ENCODE measurements around the gene APBB2.
"Not testable (repeated sequence)": the region's sequence is repeated elsewhere in the genome, so short reads cannot be mapped to it uniquely, and the experiment has no call there.

The APBB2 gene

GRCh38 chr4:41058426-41058825 is 155.9 kb downstream of the APBB2 start:
- TF ChIP-seq CTCF (conservative IDR thresholded peaks at IDR 0.05), result no peak
- no peak overlapping the region for H3K27ac ChIP-seq

DNA sequence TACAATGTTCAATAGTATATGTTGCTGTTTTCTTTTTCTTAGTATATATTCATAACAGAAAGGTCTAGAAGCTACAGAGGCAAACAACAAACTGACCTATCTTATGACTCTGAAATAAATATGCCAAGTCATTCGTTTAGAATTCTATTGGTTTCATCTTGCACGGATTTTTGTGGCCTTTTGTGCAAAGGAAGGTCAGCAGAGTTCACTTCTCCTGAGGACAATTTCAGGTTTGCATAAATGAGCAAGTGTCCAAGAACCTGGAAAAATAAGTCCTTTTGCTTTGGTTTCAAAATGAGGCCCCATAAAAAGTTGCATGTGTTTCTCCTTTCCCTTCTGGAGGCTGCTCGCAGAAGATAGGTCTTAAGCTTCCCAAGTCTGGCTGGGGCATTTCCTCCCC is 156.9 kb downstream of the APBB2 start:
- TF ChIP-seq CTCF (conservative IDR thresholded peaks at IDR 0.05), result no peak
- H3K27ac ChIP-seq, result no peak overlapping the region

GRCh38 chr4:41052287-41052686 is 162.1 kb downstream of the APBB2 start:
- no peak for TF ChIP-seq CTCF (conservative IDR thresholded peaks at IDR 0.05)
- no peak overlapping the region for H3K27ac ChIP-seq

DNA sequence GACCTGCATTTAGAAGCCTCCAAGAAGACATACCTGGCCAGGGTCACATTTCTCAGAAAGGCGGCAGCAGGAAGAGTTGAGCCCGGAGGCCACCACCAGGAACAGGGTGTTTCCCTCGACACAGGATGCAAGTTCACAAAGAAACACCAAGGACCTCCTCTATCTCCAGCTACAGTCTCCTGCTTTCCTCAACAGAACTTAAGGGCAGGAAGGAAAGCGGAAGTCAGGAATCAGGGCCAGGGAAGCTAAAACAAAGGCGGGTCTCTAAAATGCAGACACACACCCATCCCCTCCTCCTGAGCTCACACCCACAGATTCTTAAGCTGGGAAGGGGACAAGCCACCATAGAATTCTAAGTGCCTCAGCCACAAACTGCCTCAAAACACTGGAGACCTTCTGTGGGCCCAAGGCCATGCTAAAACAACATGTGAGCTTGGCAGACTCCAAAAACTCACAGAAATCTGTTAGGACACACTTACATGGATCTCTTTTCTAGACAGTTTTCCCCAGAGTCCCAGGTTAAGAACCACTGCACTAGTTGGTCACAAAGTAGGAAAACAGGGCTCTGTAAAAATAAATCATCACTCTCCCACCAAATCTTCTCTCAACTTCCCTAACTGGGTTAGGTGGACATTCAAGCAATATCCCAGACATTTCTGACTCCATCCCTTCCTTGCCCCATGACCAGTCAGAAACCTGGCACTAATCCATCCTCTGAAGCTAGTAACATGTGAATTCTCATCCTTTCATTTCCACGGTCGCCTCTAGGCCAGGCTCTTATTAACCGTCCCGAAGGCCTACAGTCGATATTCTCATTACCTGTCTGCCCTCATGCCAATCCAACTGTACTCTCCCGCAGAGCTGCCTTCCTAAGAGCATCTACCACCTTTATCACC is 163.2 kb downstream of the APBB2 start:
- no peak for TF ChIP-seq CTCF (conservative IDR thresholded peaks at IDR 0.05)

DNA sequence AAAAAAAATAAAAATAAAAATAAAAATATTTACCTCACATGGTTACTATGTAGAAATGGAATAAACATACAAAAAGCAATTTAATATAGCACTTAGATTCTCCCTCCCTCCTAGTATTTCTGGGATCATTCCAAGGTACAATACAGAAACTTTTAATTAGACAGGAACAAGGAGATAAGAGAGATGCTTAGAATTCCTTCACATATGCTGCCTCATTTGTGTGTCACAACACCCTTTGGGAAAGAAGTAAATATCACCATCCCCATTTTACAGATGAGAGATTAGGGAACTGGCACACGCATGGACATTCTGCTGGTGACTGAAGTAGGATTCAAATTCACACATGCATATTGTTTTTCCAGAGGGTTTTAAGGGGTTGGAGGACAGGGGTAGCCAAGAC is 164.2 kb downstream of the APBB2 start:
- H3K27ac ChIP-seq, result no peak overlapping the region
- TF ChIP-seq CTCF (conservative IDR thresholded peaks at IDR 0.05), result no peak

More for the DNA sequence above, 163.2 kb downstream of the APBB2 start:
- no peak overlapping the region for H3K27ac ChIP-seq

GRCh38 chr4:41049176-41049575 is 165.2 kb downstream of the APBB2 start:
- not testable (repeated sequence) for H3K27ac ChIP-seq

- TF ChIP-seq CTCF (conservative IDR thresholded peaks at IDR 0.05), result no peak
Measured at GRCh38 chr4:41044791-41045190, 169.6 kb downstream of the APBB2 start.

DNA sequence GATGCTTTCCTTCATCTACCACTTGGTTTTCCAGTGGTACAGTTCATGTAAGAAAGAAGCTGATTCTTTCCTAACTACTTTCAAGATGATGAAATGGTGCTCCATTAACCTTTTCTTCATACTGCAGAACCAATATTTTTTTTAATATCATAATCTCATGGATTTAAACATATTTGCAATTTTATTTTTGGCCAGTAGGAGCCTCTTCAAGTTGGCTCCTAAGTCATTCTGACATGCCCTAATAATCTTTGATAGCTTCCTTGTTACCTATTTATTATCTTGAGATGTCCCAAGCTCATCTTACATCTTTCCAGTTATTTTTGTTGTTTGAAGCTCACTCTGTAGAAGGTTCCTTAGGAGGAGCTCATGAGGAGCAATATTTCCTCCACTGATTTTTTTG is 170.2 kb downstream of the APBB2 start:
- no peak overlapping the region for H3K27ac ChIP-seq
- no peak; the same call in 1 of the 2 replicates for TF ChIP-seq CTCF (conservative IDR thresholded peaks at IDR 0.05)

More at GRCh38 chr4:41044791-41045190, 169.6 kb downstream of the APBB2 start:
- H3K27ac ChIP-seq, result no peak overlapping the region

Data from VCaP (cell line).